Frontal cortex (tissue), 4 donors: ENCODE measurements around the gene SIVA1. TPM values are rescaled to one million over a fixed set of nuclear protein-coding genes. Genes with fewer than 3 reads are reported as not detected.
"Not testable (repeated sequence)": the region's sequence is repeated elsewhere in the genome, so short reads cannot be mapped to it uniquely, and the experiment has no call there.

ENCODE experiments used
- DNase-seq, 2 donors: peaks; one replicate each; pipeline ENCODE4 v3.0.0; 2012; ENCODE audit warnings: low spot score in 2 of 2
- FAIRE-seq: peaks from 2 replicates; lab custom pipeline; 2012; peaks lifted over from hg19 to GRCh38; lab: Jason Lieb, UNC
- total RNA-seq: library from RNA; depleted of rRNA; stranded (reverse); fragments of >200 nt; gene quantifications from one replicate; pipeline ENCODE4 v1.2.3, GENCODE V29; 2014
- donor health status: control.
- donor health status: control.
- donor health status: control.

The SIVA1 gene
- total RNA-seq, 1 donor from 2014 or later, result 20.4 TPM

- DNase-seq, result no peak
- no peak for FAIRE-seq
Measured at GRCh38 chr14:104746934-104747481, 5.9 kb upstream of the SIVA1 start.

DNA sequence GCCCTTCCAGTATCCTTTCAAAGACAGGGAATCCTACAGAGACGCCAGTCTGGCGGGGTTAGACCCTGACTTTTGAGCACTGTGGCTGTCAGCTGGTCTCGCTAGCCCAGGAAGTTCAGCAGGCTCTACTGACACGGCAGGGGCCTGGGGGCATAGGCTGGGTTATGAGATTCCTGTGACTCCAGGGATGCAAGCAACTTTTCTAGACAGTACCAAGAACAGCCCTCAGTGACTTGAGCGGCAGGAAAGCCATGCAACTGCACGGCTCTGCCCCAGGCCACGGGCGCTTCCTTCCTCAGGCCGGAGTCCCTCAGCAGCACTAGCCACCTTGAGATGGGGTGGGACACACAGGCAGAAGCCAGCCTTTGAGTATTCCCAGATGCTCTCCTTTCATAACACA lies 5.1 kb upstream of the SIVA1 start:
- DNase-seq, result no peak
- no peak for FAIRE-seq

GRCh38 chr14:104749111-104749649 lies 3.8 kb upstream of the SIVA1 start:
- peak in 1 of 2 donors; percentile 68 for DNase-seq
- FAIRE-seq, result no peak

GRCh38 chr14:104750056-104750752 lies 2.7 kb upstream of the SIVA1 start:
- no peak for DNase-seq
- no peak for FAIRE-seq

DNA sequence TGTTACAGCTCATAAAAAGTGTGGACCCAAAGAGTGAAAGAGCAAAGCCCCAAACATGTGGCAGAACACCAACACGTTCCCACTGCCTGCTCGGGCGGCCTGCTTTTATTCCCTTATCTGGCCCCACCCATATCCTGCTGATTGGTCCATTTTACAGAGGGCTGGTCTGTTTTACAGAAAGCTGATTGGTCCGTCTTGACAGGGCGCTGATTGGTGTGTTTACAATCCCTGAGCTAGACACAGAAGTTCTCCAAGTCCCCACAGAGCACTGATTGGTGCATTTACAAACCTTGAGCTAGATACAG lies 2.2 kb upstream of the SIVA1 start:
- not testable (repeated sequence) for DNase-seq

DNA sequence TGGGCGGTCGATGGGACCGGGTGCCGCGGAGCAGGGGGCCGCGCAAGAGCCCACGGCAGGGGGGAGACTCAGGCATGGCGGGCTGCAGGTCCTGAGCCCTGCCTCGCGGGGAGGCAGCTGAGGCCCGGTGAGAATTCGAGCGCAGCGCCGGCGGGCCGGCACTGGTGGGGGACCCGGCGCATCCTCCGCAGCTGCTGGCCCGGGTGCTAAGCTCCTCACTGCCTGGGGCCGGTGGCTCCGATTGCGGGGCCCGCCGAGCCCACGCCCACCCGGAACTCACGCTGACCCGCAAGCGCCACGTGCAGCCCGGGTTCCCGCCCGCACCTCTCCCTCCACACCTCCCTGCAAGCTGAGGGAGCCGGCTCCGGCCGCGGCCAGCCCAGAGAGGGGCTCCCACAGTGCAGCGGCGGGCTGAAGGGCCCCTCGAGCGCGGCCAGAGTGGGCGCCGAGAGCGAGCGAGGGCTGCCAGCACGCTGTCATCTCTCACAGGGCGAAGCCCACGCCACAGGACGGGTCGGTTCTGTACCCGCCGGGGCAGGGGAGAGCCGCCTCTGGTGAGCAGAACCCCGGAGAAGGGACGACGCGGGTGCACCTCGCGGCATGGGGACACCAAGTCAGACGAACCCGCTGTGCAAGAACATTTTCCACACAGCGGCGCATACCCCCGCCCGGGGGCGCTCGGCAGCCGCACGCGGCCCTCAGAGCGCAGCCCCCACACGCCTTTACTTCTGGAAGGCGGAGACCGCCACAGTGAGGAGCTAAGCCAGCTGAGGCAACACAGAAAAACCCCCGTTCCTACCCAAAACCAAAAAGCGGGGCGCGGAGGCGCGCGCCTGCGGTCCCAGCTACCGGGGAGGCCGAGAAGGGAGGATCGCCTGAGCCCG lies 1.2 kb upstream of the SIVA1 start:
- FAIRE-seq, result no peak

More for the DNA sequence above, 2.2 kb upstream of the SIVA1 start:
- FAIRE-seq, result not testable (repeated sequence)

DNA sequence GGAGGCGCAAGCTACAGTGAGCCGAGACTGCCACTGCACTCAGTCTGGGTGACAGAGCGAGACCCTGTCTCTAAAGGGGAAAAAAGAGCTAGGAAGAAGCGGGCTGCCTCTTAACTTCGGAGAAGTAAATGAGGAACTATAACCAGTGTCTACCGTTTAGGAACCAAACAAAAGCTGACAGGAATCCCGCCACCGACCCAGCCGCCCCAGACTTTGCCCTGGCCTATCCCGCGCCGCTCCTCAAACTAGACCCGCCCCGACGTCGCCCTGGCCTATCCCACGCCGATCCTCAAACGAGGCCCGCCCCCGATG lies 568 bp upstream of the SIVA1 start:
- no peak for FAIRE-seq
- peak; percentile 96 to 98 for DNase-seq

More for the DNA sequence above, 1.2 kb upstream of the SIVA1 start:
- no peak for DNase-seq

GRCh38 chr14:104753528-104754212 lies 723 bp downstream of the SIVA1 start:
- FAIRE-seq (no peak), DNase-seq (no peak)

- no peak for DNase-seq
- no peak for FAIRE-seq
Measured at GRCh38 chr14:104754213-104754851, 1.4 kb downstream of the SIVA1 start.

- no peak for DNase-seq
- FAIRE-seq, result no peak
Measured at GRCh38 chr14:104755621-104756020, 2.7 kb downstream of the SIVA1 start.

- FAIRE-seq (no peak), DNase-seq (no peak)
Measured at GRCh38 chr14:104756477-104757237, 3.7 kb downstream of the SIVA1 start.

DNA sequence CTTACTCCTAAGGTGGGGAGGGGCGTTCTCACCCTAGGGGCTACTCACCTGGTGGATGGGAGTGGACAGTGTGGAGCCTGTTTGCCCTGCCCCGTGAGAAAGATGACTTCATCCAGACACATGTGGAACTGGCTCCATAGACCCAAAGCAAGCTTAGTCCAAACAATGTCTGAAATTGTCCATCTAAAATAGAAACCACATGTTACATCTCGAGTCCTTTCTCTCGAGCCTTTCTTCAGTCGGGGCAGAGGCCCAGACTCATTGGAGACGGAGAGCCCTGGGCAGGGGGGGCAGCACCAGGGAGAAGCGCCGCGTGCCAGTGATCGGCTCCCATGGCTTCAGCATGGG lies 4.3 kb downstream of the SIVA1 start:
- DNase-seq (no peak), FAIRE-seq (no peak)

DNA sequence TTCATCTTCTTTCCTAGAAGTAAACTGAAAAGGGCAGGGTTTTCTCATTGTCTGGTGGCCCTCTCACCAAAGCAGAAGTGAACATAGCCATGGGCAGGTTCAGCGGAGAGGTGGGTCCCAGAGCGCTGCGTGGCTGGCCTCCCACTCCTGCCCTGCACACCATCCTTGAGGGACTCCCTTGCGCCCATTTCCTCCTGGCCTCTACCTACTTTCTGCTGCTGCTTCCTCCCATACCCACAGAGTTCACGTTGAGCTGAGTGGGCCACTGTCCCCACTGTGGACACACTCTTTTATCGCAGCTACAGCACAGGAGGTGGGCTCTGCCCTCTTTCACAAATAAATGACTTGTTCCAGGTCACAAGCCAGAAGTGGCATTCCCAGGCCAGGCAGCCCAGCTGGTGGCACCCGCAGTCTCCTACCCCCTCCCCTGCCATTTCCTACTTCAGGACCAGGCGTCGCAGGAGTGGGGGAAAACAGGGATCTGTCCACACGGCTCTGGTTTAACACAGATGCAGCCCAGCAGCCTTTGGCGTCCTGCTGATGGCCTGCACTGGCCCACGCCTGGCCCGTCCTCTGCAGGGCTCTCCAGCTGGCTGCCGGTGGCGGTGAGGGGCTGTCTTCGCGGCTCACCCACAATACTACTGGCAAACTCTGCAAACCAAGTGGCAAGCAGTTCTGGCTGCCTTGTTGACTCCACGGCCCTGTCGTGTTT lies 4.9 kb downstream of the SIVA1 start:
- DNase-seq (no peak), FAIRE-seq (no peak)

DNA sequence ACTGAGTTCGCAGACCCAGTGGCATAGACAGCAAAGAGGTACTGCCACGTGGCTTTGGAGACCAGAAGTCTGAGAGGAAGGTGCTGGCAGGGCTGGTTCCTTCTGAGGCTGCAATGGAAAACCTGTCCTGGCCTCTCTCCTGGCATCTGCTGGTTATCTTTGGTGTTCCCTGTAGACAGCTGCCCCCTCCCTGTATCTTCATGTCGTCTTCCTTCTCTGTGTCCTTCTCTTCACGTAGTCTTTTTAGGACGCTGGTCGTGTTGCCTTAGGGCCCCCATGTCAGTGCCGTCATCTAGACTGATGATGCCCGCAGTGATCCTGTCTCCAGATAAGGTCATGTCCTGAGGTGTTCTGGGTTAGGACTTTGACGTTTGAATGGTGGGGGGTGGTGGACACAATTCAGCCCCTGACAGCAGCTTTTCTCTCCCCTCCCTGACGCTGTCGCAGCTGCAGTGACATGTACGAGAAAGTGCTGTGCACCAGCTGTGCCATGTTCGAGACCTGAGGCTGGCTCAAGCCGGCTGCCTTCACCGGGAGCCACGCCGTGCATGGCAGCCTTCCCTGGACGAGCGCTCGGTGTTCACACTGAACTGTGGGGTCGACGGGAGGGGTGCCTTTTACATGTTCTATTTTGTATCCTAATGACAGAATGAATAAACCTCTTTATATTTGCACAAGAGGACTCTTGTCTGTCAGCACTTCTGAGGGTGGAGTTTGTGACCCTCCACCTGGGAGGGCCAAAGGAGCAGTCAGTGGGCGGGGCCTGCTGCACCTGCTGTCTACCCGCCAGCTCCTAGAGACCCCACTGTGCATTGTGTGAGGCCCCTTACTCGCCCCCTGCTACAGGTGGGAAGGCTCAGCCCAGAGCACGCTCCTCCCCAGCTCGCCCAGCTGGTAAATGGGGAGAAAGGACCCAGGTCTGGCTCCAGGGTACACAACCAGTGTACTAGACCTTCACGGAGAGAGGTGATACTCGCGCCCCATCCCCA lies 6.3 kb downstream of the SIVA1 start:
- no peak for DNase-seq
- FAIRE-seq, result no peak

GRCh38 chr14:104765517-104765916 lies 12.6 kb downstream of the SIVA1 start:
- no peak for FAIRE-seq
- DNase-seq, result no peak

- no peak for FAIRE-seq
- no peak for DNase-seq
Measured at GRCh38 chr14:104766256-104766862, 13.4 kb downstream of the SIVA1 start.
